ENCODE results near the gene MACROD2.

MACROD2 gene

GRCh38 chr20:14724036-14724435 is 728.7 kb downstream of the MACROD2 start:
- Histone ChIP-seq H3K27ac (ENCODE audit: low read depth, low read length) (no peak overlapping the region), H3K9me2 (replicated peaks; ENCODE audit: insufficient read depth, low read length) (no peaks in the 10 kb centered on the region), H3K4me3 (ENCODE audit: insufficient read depth, low read length, poor library complexity, severe bottlenecking) (no peak overlapping the region), H3K27me3 (ENCODE audit: low read length) (no peaks in the 10 kb centered on the region), H3K36me3 (ENCODE audit: low read length) (no peaks in the 10 kb centered on the region), H3K4me2 (ENCODE audit: low read depth, low read length, poor library complexity, severe bottlenecking) (no peak overlapping the region), H3K79me2 (ENCODE audit: insufficient read depth, low read length) (no peaks in the 10 kb centered on the region), H4K20me1 (ENCODE audit: low read depth, low read length) (no peaks in the 10 kb centered on the region), H2AFZ (ENCODE audit: low read depth, low read length, severe bottlenecking) (no peak overlapping the region), H3K9ac (ENCODE audit: low read length) (no peak overlapping the region), H3K9me3 (ENCODE audit: insufficient read depth, low read length) (no peaks in the 10 kb centered on the region), H3F3A (ENCODE audit: insufficient read depth) (no peaks in the 10 kb centered on the region)
- TF ChIP-seq EZH2phosphoT487 (conservative IDR thresholded peaks at IDR 0.05; ENCODE audit: low read length) (no peak), CTCF (IDR thresholded peaks at IDR 0.05; ENCODE audit: insufficient read depth, low read length, poor library complexity, severe bottlenecking) (no peak)

DNA sequence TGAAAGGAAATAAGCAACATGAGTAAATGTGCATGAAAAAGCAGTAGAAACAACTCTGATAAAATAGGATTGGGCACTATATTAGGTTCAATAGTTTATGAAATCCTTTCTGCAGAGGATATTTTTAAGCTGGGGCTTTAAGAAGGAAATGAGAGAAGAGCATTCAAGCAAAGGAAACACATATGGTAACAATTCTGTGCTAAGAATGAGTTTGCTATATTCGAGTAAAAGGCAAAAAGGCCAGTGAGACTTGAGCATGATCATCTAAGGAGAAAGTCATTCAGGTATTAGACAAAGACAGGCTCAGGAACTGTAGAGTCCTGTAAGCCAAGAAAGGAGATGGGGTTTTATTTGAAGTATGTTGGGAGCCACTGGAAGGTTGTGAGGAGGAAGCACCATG is 729.2 kb downstream of the MACROD2 start:
- Histone ChIP-seq H3K36me3 (ENCODE audit: low read length) (no peaks in the 10 kb centered on the region), H3K27ac (ENCODE audit: low read depth, low read length) (no peak overlapping the region), H3K79me2 (ENCODE audit: insufficient read depth, low read length) (no peaks in the 10 kb centered on the region), H3K9me2 (replicated peaks; ENCODE audit: insufficient read depth, low read length) (no peaks in the 10 kb centered on the region), H3K4me2 (ENCODE audit: low read depth, low read length, poor library complexity, severe bottlenecking) (no peak overlapping the region), H3K27me3 (ENCODE audit: low read length) (no peaks in the 10 kb centered on the region), H4K20me1 (ENCODE audit: low read depth, low read length) (no peaks in the 10 kb centered on the region), H3K9ac (ENCODE audit: low read length) (no peak overlapping the region), H3K4me3 (ENCODE audit: insufficient read depth, low read length, poor library complexity, severe bottlenecking) (no peak overlapping the region), H3F3A (ENCODE audit: insufficient read depth) (no peaks in the 10 kb centered on the region), H2AFZ (ENCODE audit: low read depth, low read length, severe bottlenecking) (no peak overlapping the region), H3K9me3 (ENCODE audit: insufficient read depth, low read length) (no peaks in the 10 kb centered on the region)
- TF ChIP-seq CTCF (IDR thresholded peaks at IDR 0.05; ENCODE audit: insufficient read depth, low read length, poor library complexity, severe bottlenecking) (no peak), EZH2phosphoT487 (conservative IDR thresholded peaks at IDR 0.05; ENCODE audit: low read length) (no peak)

- H2AFZ ChIP-seq (ENCODE audit: low read depth, low read length, severe bottlenecking): no peak overlapping the region
- TF ChIP-seq CTCF (IDR thresholded peaks at IDR 0.05; ENCODE audit: insufficient read depth, low read length, poor library complexity, severe bottlenecking): no peak
- no peak for TF ChIP-seq EZH2phosphoT487 (conservative IDR thresholded peaks at IDR 0.05; ENCODE audit: low read length)
Measured at GRCh38 chr20:14726591-14726990, 731.3 kb downstream of the MACROD2 start.

More at GRCh38 chr20:14726591-14726990, 731.3 kb downstream of the MACROD2 start:
- no peaks in the 10 kb centered on the region for H4K20me1 ChIP-seq (ENCODE audit: low read depth, low read length)
- no peak overlapping the region for H3K4me2 ChIP-seq (ENCODE audit: low read depth, low read length, poor library complexity, severe bottlenecking)
- no peaks in the 10 kb centered on the region for H3F3A ChIP-seq (ENCODE audit: insufficient read depth)
- H3K4me3 ChIP-seq (ENCODE audit: insufficient read depth, low read length, poor library complexity, severe bottlenecking): no peak overlapping the region
- no peaks in the 10 kb centered on the region for H3K9me2 ChIP-seq (replicated peaks; ENCODE audit: insufficient read depth, low read length)
- no peaks in the 10 kb centered on the region for H3K27me3 ChIP-seq (ENCODE audit: low read length)
- H3K79me2 ChIP-seq (ENCODE audit: insufficient read depth, low read length): no peaks in the 10 kb centered on the region
- H3K36me3 ChIP-seq (ENCODE audit: low read length): no peaks in the 10 kb centered on the region
- H3K27ac ChIP-seq (ENCODE audit: low read depth, low read length): no peak overlapping the region
- H3K9me3 ChIP-seq (ENCODE audit: insufficient read depth, low read length): no peaks in the 10 kb centered on the region
- H3K9ac ChIP-seq (ENCODE audit: low read length): no peak overlapping the region
